Measurements from ENCODE around the gene CALM3.

DNA sequence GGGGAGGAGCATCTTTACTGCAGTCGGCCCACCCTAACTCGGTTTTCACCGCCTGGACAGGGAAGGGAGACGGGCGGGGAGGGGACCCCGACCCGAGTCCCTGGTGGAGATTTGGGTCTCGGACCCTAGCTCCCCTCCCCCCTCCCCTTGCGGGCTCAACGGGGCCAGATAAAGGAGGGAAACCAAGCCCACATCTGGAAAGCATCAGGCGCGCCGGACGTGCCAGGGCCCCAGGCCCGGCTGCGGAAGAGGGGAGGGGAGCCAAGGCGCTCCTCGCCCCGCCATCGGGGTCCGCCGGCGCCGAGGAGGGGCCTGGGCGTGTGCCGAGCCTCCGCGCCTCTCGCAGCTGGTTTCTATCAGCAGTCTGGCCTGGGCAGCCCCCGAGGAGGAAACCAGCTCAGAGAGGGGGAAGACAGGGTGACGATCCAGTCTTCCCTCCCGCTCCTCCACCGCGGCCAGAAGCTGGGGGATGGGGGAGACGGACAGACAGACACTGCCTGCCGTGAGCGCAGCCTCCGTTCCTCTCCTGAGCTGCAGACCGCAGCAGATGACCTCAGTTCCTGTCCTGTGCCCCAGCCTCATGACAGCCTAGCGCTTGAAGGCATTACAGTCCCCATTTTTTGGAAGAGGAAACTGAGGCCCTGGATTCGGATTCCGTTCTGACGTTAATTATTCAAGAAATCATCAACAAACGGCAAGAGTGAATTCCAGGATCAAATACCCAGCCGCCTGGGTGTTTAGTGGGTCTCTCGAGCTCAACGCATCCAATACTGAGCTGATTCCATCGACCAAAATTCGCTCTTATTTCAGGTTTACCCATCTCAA, 38.4 kb downstream of the CALM3 start:
- TF ChIP-seq EZH2 (IDR thresholded peaks at IDR 0.05; ENCODE audit: insufficient read depth, poor library complexity, severe bottlenecking): no peak
- no peak for TF ChIP-seq EZH2phosphoT487 (IDR thresholded peaks at IDR 0.05; ENCODE audit: insufficient read depth, low read depth)
